K562 (cell line): Measurements from ENCODE around the gene SENP3. TPM values are rescaled to one million over a fixed set of nuclear protein-coding genes. Genes with fewer than 3 reads are reported as not detected.

Source experiments
- CAMTA2 ChIP-seq: fragments of 250-450 bp; sonication (Bioruptor Pico); conservative IDR thresholded peaks from 2 replicates; pipeline ENCODE4 v1.5.1; 2022
- ERF ChIP-seq: fragments of 450-650 bp; formaldehyde crosslinking; IDR thresholded peaks from 2 replicates; pipeline ENCODE4 v1.4.0; 2020; ENCODE audit warnings: mild to moderate bottlenecking, mixed read lengths
- FOXO4 ChIP-seq: fragments of 450-650 bp; formaldehyde crosslinking; IDR thresholded peaks from 2 replicates; pipeline ENCODE4 v1.4.0; 2020; ENCODE audit warnings: mild to moderate bottlenecking, moderate library complexity
- KLF1 ChIP-seq: fragments of 450-650 bp; IDR thresholded peaks from 2 replicates; pipeline ENCODE4 v1.6.1; 2016; ENCODE audit warnings: missing genetic modification characterization, missing compliant biosample characterization
- L3MBTL2 ChIP-seq: fragments of 450-650 bp; IDR thresholded peaks from 2 replicates; pipeline ENCODE4 v1.6.1; 2016; ENCODE audit warnings: mild to moderate bottlenecking, moderate library complexity
- MYNN ChIP-seq, 2 experiments: sonication (generic); formaldehyde crosslinking in 1 of 2; IDR thresholded peaks; 2 replicates each; pipeline versions ENCODE4 v1.5.0 to v1.6.1; 2016 to 2020; ENCODE audit warnings: antibody characterized with exemption in 1 of 2, missing genetic modification reagents in 1 of 2
- NFIC ChIP-seq: fragments of 450-650 bp; IDR thresholded peaks from 2 replicates; pipeline ENCODE4 v1.6.1; 2017; ENCODE audit warnings: mild to moderate bottlenecking, inconsistent platforms
- SMAD1 ChIP-seq: fragments of 150-350 bp; IDR thresholded peaks from 2 replicates; pipeline ENCODE4 v1.6.1; 2014; ENCODE audit warnings: low read length, low read depth; ENCODE audit not compliant: partially characterized antibody
- SREBF1 ChIP-seq: fragments of 150-350 bp; IDR thresholded peaks from 2 replicates; pipeline ENCODE4 v1.6.1; 2014; ENCODE audit warnings: antibody characterized with exemption, low read depth, low read length, borderline replicate concordance
- YY1 ChIP-seq, 3 experiments: IDR thresholded peaks; 2 replicates each; pipeline ENCODE4 v1.6.1; 2011; ENCODE audit warnings: low read length in 2 of 3, mild to moderate bottlenecking in 2 of 3, moderate library complexity in 2 of 3, borderline replicate concordance in 1 of 3, control low read depth in 1 of 3, low read depth in 1 of 3; ENCODE audit not compliant: insufficient read depth in 3 of 3, insufficient replicate concordance in 2 of 3, control insufficient read depth in 1 of 3, insufficient read length in 1 of 3; ENCODE audit errors: extremely low read depth in 1 of 3
- ZBTB8A ChIP-seq: fragments of 450-650 bp; IDR thresholded peaks from 2 replicates; pipeline ENCODE4 v1.6.1; 2018; ENCODE audit warnings: mild to moderate bottlenecking, moderate library complexity; ENCODE audit not compliant: partially characterized antibody
- ZFP1 ChIP-seq: fragments of 450-650 bp; formaldehyde crosslinking; IDR thresholded peaks from 2 replicates; pipeline ENCODE4 v1.4.0; 2020; ENCODE audit warnings: mild to moderate bottlenecking, mixed read lengths
- ZNF12 ChIP-seq: sonication (generic); formaldehyde crosslinking; IDR thresholded peaks from 2 replicates; pipeline ENCODE4 v1.4.0; 2020; ENCODE audit warnings: mild to moderate bottlenecking, missing genetic modification reagents
- polyA plus RNA-seq, 8 experiments: library from polyadenylated mRNA; depleted of rRNA in 4 of 8; stranded (reverse) in 5 of 8; unstranded in 3 of 8; fragments of >200 nt; fragmentation: Nextera tagmentation in 2 of 8; fragmentation: Illumina TruSeq in 1 of 8; extraction: Ambion mirVana in 2 of 8; extraction: Trizol in 1 of 8; gene quantifications; 2 replicates each; pipeline versions ENCODE4 v1.2.1 to v1.2.3, GENCODE V29; 2011 to 2014; ENCODE audit warnings: inconsistent platforms in 1 of 8, missing spikeins in 1 of 8
- total RNA-seq, 7 experiments: library from RNA; depleted of rRNA in 6 of 7; stranded (reverse); fragments of >200 nt in 6 of 7; fragmentation: Illumina TruSeq in 2 of 7; extraction: Trizol in 2 of 7; gene quantifications; 2 replicates each; pipeline versions ENCODE4 v1.2.1 to v1.2.3, GENCODE V29; 2011 to 2021; ENCODE audit warnings: low replicate concordance in 1 of 7
- TF ChIP-seq, protein P1 (sequence below): fragments of 200-800 bp; sonication (Bioruptor generic); IDR thresholded peaks from 2 replicates; pipeline ENCODE4 v1.6.1; 2016; ENCODE audit warnings: missing genetic modification characterization, missing compliant biosample characterization
- TF ChIP-seq, protein P2 (sequence below): fragments of 200-400 bp; formaldehyde crosslinking; IDR thresholded peaks from 2 replicates; pipeline ENCODE4 v1.6.1; 2017; ENCODE audit warnings: mild to moderate bottlenecking, low read depth, low read length, moderate library complexity
- TF ChIP-seq, protein P3 (sequence below): IDR thresholded peaks from 2 replicates; pipeline ENCODE4 v1.6.1; 2014; ENCODE audit warnings: antibody characterized with exemption

SENP3 gene
- total and polyA plus RNA-seq, 9 of the 15 experiments (the other 6 are each of a cell fraction or from before 2014, with no cell fraction given) = 0.63 to 102 (median 78.8) TPM

DNA sequence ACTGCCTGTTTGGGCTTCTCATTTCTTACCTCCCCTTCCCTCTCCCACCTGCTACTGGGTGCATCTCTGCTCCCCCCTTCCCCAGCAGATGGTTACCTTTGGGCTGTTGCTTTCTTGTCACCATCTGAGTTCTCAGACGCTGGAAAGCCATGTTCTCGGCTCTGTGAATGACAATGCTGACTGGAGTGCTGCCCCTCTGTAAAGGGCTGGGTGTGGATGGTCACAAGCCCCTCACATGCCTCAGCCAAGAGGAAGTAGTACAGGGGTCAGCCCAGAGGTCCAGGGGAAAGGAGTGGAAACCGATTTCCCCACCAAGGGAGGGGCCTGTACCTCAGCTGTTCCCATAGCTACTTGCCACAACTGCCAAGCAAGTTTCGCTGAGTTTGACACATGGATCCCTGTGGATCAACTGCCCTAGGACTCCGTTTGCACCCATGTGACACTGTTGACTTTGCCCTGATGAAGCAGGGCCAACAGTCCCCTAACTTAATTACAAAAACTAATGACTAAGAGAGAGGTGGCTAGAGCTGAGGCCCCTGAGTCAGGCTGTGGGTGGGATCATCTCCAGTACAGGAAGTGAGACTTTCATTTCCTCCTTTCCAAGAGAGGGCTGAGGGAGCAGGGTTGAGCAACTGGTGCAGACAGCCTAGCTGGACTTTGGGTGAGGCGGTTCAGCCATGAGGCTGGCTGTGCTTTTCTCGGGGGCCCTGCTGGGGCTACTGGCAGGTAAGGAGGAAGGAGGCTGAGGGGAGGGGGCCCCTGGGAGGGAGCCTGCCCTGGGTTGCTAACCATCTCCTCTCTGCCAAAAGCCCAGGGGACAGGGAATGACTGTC, 17.5 kb downstream of the SENP3 start, which contains the start of gene CD68 (continued):
- TF ChIP-seq, protein P1, sequence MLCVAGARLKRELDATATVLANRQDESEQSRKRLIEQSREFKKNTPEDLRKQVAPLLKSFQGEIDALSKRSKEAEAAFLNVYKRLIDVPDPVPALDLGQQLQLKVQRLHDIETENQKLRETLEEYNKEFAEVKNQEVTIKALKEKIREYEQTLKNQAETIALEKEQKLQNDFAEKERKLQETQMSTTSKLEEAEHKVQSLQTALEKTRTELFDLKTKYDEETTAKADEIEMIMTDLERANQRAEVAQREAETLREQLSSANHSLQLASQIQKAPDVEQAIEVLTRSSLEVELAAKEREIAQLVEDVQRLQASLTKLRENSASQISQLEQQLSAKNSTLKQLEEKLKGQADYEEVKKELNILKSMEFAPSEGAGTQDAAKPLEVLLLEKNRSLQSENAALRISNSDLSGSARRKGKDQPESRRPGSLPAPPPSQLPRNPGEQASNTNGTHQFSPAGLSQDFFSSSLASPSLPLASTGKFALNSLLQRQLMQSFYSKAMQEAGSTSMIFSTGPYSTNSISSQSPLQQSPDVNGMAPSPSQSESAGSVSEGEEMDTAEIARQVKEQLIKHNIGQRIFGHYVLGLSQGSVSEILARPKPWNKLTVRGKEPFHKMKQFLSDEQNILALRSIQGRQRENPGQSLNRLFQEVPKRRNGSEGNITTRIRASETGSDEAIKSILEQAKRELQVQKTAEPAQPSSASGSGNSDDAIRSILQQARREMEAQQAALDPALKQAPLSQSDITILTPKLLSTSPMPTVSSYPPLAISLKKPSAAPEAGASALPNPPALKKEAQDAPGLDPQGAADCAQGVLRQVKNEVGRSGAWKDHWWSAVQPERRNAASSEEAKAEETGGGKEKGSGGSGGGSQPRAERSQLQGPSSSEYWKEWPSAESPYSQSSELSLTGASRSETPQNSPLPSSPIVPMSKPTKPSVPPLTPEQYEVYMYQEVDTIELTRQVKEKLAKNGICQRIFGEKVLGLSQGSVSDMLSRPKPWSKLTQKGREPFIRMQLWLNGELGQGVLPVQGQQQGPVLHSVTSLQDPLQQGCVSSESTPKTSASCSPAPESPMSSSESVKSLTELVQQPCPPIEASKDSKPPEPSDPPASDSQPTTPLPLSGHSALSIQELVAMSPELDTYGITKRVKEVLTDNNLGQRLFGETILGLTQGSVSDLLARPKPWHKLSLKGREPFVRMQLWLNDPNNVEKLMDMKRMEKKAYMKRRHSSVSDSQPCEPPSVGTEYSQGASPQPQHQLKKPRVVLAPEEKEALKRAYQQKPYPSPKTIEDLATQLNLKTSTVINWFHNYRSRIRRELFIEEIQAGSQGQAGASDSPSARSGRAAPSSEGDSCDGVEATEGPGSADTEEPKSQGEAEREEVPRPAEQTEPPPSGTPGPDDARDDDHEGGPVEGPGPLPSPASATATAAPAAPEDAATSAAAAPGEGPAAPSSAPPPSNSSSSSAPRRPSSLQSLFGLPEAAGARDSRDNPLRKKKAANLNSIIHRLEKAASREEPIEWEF (CRISPR knock-in tag) = no peak
- peak; percentile 66; the same call in 1 of the 2 replicates for TF ChIP-seq MYNN (IDR thresholded peaks at IDR 0.05)
- no peak for TF ChIP-seq MYNN (CRISPR knock-in tag; IDR thresholded peaks at IDR 0.05)
- TF ChIP-seq FOXO4 = no peak; the same call in 1 of the 2 replicates
- TF ChIP-seq ZNF12 = no peak
- no peak for TF ChIP-seq L3MBTL2
- no peak for TF ChIP-seq ZFP1 (CRISPR knock-in tag)
- TF ChIP-seq SMAD1 = peak; percentile 57
- peak; percentile 81; the same call in 1 of the 2 replicates for TF ChIP-seq ERF (CRISPR knock-in tag)
- no peak for TF ChIP-seq CAMTA2
- TF ChIP-seq, protein P2, sequence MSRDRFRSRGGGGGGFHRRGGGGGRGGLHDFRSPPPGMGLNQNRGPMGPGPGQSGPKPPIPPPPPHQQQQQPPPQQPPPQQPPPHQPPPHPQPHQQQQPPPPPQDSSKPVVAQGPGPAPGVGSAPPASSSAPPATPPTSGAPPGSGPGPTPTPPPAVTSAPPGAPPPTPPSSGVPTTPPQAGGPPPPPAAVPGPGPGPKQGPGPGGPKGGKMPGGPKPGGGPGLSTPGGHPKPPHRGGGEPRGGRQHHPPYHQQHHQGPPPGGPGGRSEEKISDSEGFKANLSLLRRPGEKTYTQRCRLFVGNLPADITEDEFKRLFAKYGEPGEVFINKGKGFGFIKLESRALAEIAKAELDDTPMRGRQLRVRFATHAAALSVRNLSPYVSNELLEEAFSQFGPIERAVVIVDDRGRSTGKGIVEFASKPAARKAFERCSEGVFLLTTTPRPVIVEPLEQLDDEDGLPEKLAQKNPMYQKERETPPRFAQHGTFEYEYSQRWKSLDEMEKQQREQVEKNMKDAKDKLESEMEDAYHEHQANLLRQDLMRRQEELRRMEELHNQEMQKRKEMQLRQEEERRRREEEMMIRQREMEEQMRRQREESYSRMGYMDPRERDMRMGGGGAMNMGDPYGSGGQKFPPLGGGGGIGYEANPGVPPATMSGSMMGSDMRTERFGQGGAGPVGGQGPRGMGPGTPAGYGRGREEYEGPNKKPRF = no peak
- TF ChIP-seq YY1 (IDR thresholded peaks at IDR 0.05; ENCODE audit: borderline replicate concordance in 1 of 3, control insufficient read depth in 1 of 3, extremely low read depth in 1 of 3, insufficient read depth in 3 of 3, insufficient read length in 1 of 3, insufficient replicate concordance in 2 of 3, low read depth in 1 of 3, low read length in 2 of 3) = peak in 1 of 3 experiments; percentile 42
- no peak for TF ChIP-seq ZBTB8A
- TF ChIP-seq NFIC = no peak; the same call in none of the 2 replicates
- TF ChIP-seq KLF1 (tag) = no peak
- TF ChIP-seq, protein P3, sequence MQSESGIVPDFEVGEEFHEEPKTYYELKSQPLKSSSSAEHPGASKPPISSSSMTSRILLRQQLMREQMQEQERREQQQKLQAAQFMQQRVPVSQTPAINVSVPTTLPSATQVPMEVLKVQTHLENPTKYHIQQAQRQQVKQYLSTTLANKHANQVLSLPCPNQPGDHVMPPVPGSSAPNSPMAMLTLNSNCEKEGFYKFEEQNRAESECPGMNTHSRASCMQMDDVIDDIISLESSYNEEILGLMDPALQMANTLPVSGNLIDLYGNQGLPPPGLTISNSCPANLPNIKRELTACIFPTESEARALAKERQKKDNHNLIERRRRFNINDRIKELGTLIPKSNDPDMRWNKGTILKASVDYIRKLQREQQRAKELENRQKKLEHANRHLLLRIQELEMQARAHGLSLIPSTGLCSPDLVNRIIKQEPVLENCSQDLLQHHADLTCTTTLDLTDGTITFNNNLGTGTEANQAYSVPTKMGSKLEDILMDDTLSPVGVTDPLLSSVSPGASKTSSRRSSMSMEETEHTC = peak; percentile 52; the same call in 1 of the 2 replicates
- no peak for TF ChIP-seq SREBF1
